GM18517 (cell line): ENCODE measurements around the gene PPP6R1.

Experiments
- ATAC-seq: cut with Tn5 transposase; IDR thresholded peaks from one replicate; pipeline ENCODE4 v1.9.1; 2021; ENCODE audit warnings: mild to moderate bottlenecking, moderate library complexity; ENCODE audit not compliant: unreplicated experiment

PPP6R1 gene

GRCh38 chr19:55261671-55262126 lies 2.9 kb upstream of the PPP6R1 start:
- no peak for ATAC-seq

GRCh38 chr19:55259540-55260210 lies 858 bp upstream of the PPP6R1 start:
- no peak for ATAC-seq

DNA sequence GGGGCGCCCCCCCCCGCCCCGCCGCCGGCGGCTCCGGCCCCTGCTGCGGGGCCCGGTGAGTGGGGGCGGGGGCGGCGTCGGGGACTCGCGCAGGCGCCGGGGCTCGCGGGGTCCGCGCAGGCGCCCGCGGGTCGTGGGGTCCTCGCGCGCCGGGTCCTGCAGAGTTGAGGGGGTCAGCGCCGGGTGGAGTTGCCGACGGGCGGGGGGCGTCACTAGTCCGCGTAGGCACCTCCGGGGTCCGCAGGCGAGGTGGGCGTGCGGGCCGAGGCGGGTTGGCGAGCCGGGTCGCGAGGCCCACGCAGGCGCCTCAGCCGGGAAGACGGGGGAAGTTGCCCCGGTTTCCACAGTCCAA lies 365 bp downstream of the PPP6R1 start:
- ATAC-seq: no peak

GRCh38 chr19:55257461-55258420 lies 1.1 kb downstream of the PPP6R1 start:
- ATAC-seq: no peak

GRCh38 chr19:55256562-55257460 lies 2.0 kb downstream of the PPP6R1 start:
- no peak for ATAC-seq

DNA sequence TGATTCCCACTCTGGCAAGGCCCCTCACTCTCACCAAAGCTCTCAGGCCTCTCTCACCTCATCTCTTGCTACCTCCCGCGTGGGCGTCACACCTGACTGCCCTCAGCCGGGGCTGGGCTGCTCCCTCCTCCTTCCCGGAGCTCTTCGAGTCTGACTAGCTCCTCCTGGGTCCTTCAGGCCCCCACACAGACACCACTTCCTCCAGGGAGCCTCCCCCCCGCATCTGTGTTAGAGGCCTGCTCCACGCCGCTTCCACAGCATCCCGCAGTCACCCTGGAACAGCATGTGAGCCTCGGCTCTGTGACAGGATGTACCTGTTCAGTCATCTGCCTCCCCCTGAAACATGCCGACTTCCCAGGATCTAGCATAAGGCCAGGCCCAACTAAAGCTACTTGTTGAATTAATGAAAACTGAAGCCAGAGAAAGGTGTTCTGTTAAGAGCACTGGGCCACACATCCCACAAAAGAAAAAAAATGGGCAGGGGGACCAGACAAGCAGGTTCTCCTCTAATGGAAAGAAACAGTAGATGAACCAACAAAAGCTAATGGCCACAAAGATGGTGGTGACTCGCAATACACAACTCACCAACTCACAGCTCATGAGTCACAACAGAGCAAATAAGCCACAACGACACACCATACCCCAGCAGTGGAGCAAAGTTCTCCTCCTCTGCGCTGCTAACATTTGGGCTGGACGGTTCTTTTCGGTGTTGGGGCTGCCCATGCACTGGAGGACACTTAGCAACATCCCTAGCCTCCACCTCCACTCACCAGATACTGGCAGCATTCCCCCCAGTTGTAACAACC lies 3.0 kb downstream of the PPP6R1 start:
- no peak for ATAC-seq

GRCh38 chr19:55254625-55254977 lies 4.2 kb downstream of the PPP6R1 start:
- ATAC-seq: no peak

GRCh38 chr19:55253842-55254624 lies 4.8 kb downstream of the PPP6R1 start:
- no peak for ATAC-seq

DNA sequence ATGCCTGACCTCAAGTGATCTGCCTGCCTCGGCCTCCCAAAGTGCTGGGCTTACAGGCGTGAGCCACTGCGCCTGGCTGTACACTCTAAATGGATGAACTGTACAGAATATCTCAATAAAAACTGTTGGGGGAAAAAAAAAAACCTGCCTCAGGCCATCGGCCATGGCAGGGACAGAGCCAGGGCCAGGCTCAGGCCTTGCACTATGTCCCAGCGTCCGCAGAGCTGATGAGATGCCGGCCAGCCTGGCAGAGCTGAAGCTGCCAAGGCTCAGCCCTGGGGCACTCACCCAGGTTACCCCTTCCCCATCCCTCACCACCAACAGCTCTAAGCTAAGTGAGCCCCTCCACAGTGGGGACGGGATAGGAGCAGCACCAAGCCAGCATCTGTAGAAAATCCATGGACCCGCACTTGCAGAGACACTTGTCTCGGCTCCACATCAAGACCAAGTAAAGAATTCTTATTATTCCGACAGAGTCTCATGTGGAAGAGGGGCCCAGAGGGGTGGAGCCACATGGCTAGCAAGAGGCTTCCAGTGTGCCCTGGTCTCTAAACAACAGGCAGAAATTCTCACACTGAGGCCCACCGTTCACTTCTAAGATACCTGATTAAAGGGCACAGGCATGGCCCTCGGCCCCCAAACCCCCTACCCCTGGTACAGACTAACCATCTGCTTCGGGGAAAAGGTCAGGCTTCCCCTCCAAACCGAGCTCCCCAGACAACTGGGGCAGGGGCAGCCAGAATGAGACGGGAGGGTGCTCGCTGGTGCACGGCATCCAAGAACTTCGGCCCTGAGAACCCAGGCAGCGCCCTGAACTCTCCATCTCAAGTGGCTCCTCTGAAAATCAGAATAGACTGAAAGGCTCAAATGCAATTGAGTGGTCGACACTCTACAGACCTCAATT lies 5.8 kb downstream of the PPP6R1 start:
- no peak for ATAC-seq

DNA sequence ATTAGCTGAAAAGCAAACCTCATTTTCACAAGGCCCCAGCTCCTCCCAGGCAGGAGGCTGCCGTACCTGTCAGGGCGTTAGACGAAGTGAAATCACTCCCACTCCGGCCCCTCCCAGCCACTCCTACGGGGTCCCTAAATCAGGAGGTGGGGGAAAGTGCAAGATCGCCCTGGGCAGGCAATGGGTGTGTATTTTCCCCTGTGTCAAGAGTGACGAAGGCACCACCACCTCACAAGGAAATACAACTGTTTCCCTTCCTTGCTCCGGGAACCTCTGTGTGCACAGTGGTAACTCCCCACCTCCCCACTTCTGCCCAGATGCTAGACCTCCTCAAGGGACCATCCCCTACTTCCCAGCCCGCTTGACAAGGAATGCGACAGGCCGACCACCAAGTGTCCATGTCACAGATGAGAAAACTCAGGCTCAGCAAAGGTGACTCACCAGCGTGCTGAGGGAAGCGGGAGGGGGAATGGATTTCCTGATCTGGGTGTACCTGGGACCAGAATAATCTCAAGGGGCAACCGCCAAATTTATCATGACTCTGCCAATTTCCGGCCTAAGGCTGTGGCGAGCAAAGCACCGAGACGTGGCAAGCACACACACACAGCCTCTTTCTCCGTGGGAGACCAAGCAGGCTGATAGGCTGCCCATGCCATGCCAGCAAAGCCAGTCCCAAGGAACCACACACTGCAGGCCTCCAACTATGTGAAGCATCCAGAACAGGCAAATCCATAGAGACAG lies 7.3 kb downstream of the PPP6R1 start:
- no peak for ATAC-seq

DNA sequence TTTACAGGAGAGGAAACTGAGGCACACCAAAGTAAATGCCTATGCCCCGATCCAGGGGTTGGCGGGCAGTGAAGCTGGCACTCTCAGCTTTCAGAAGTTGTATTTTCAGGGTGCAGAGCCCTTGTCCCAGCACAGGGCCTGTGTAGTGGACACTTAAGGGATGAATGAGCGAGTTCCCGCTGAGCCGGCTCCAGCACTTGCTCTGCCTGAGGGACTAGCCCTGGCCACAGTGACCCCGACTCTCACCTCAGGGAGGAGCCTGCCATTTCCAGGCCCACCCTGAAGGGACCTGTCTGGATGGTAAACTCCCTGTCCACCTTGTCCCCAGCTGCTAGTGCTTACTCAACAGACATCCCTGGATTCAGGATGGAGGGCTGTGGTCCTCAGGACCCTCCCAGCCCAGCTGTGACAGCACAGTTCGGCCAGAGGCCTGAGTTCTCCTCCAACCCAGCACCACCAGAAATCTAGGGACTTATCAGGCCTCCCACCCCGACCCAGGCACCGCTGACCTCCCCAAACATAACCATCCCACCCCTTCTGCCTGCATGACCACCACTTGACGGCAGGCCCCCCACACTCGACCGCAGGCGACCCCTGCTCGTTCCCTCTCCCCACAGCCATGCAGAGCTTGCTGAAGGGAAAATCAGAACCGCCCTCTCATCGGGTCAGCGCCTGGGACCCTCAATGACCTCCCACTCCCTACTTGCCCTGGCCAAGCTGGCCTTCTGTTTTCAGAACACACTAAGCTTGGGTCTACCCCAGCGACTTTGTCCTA lies 8.4 kb downstream of the PPP6R1 start:
- ATAC-seq: no peak

GRCh38 chr19:55249841-55250240 lies 9.0 kb downstream of the PPP6R1 start:
- no peak for ATAC-seq

DNA sequence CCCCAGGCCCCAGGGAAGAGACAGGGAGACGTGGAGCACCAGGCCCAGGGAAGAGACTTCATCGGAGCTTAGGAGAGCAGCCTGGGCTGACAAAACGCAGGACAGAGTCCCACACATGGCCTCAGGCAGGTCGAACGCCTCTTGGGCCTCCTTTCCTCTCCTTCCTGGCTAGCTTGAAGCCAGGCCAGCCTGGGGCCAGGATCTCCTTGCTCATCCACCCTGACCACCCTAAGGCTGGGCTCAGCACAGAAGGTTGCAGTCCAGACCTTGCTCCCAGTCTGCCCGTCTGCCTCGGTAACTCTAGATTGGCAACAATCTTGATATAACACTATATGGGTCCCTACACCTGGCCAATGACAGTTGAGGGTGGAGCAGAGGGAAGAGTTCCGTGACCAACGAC lies 10.1 kb downstream of the PPP6R1 start:
- no peak for ATAC-seq

GRCh38 chr19:55248166-55248675 lies 10.6 kb downstream of the PPP6R1 start:
- no peak for ATAC-seq

DNA sequence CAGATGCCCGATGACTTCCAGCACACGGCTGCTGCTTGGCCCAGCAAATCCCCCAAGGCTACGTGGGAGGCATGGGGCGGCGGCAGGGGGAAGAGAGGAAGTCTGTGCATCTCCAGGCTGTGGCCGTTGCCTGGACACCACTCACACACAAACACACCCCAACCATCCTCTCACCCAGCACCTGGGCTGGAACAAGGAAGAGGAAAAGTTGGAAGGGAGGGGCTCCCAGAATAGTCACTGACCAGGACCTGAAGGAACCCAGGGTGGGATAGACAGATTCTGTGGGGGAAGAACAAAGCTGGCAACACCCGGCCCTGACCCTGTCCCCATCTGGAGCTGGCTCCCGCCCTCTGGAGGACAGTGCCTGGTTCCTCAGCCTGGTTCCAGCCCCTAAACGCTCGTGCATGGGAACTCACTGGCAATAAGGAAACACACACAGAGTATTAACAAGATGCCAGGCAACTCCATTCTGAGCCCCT lies 11.2 kb downstream of the PPP6R1 start:
- ATAC-seq: no peak
